ENCODE data around the gene HAVCR1. TPM values are rescaled to one million over a fixed set of nuclear protein-coding genes. Genes with fewer than 3 reads are reported as not detected.
"Not testable (repeated sequence)": the region's sequence is repeated elsewhere in the genome, so short reads cannot be mapped to it uniquely, and the experiment has no call there.

HAVCR1 gene
- polyA plus RNA-seq, 12 donors, result 0.14 to 12.8 (median 0.35) TPM; not detected in 4

DNA sequence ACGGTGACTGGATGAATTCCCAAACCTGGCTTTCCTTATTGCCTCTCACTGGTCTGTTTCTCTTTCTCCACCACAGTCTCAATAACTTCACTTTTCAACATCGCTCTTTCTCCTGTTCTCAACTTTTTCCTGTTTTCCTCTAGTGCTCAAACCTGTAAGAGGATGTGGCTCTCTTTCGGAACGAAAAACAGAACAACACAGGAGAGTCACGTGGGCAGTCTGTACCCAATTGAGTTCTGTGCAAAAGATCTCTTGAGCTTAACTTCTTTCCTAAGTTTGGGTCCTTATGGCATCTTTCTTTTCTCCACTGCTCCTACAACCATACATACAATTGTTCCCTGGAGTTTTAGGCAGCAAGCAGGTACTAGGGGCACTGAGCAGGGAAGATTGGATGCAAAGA, 8.9 kb downstream of the HAVCR1 start:
- DNase-seq, result no peak

DNA sequence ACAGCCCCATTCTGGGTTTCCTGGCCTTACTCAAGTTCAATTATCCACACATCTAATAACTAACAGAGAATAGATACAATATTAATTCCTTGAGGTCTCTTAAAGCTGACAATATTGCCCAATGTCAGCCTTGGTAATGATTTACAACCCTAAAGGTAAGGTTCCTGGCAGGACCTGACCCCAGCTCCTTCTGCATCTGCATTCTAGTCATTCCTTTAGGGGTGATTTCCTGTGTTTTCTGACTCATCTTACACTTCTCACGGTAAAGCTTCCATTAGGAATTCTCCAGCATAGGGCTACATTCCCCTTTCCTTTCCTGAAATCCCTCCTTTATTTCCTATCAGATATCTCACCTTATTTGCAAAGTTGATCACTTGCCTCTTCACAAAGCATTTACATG, 9.3 kb downstream of the HAVCR1 start:
- no peak for DNase-seq

DNA sequence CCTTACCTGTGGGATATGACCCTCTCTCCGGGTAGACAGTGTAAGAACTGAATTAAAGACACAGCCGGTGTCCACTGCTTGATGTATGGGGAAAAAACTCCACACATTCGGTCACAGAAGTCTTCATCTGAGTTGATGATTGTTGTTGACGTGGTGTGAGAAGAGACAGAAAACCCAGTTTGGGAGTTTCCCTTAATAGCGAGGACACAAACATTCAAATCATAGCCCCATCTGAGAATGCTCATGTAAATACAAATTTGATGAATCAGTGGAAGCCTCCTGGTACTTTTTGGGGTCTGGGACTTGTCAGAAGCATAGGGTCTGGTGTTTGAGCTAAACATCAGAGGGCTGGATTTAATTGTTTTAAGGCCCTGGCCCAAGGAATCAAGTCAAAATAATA, 11.0 kb downstream of the HAVCR1 start:
- DNase-seq, result no peak

DNA sequence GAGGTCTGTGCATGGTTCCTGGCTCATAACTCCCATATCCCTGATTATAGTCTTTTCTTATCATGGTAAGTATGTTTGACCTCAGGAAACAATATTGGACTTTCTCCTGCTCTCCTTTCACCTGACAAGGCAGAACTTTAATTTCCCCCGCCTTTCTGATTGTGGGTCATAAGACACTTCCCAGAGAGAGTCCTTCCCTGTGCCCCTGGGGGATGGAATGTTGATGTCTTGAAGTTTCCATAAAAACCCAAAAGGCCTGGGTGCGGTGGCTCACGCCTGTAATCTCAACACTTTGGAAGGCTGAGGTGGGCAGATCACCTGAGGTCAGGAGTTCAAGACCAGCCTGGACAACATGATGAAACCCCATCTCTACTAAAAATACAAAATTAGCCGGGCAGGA, 11.9 kb downstream of the HAVCR1 start:
- DNase-seq, result not testable (repeated sequence)

DNA sequence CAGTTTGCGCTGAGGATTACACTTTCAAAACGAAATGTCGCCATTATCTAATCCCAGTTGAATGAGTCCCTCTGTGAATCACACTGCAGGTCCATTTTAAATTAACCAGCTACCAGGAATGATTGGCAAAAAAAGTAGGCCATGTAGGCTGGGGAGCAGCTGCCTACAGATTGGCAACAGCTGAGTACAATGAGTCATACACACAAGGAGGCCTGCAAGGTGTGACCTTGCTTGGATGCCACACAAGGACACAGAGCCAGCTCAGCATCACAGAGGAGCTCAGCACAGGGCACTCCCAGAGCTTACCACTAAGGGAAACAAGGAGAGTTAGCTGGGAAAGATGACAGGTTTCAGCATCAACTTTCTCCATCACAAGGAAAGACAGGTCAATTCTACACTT, 12.9 kb downstream of the HAVCR1 start:
- DNase-seq, result no peak

DNA sequence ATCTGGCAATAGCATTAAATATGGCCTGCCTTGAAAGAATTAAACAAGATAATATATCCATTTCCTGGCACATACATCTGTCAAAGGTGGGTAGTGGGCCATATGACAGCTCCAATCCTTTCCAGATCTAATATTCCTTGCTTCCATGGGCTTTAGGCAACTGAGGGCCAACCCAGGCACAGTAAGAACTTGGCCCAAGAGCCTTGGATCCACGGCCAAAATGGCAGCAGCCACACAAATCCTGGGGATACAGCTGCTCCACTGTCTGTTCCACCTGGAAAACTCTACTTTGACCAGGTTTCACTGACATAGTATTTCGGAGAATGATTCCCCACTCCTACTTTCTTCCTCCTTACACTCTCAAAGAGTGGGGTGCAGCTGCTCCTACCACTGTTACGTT, 13.3 kb downstream of the HAVCR1 start:
- DNase-seq, result no peak

DNA sequence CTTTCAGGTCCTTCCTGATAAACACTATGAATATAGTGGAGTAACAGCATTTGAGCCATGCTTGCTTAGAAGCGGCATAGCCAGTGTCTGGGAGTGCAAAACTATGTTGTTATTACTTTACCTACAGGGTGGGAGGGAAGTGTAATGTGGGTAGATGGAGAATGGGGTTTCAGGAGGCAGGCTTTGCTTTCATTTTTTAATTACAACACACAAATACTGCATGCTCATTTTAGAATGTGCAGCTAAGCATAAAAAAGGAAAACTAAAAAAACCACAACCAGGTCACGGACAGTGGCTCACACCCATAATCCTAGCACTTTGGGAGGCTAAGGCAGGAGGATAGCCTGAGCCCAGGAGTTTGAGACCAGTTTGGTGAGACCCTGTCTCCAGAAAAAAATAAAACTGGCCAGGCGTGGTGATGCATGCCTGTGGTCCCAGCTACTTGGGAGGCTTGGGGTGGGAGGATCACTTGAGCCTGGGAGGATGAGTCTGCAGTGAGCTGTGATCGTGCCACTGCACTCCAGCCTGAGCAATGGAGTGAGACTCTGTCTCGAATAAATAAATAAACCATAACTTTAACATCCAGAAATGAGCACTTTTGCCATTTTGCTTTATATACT, 20.2 kb downstream of the HAVCR1 start:
- DNase-seq, result no peak

DNA sequence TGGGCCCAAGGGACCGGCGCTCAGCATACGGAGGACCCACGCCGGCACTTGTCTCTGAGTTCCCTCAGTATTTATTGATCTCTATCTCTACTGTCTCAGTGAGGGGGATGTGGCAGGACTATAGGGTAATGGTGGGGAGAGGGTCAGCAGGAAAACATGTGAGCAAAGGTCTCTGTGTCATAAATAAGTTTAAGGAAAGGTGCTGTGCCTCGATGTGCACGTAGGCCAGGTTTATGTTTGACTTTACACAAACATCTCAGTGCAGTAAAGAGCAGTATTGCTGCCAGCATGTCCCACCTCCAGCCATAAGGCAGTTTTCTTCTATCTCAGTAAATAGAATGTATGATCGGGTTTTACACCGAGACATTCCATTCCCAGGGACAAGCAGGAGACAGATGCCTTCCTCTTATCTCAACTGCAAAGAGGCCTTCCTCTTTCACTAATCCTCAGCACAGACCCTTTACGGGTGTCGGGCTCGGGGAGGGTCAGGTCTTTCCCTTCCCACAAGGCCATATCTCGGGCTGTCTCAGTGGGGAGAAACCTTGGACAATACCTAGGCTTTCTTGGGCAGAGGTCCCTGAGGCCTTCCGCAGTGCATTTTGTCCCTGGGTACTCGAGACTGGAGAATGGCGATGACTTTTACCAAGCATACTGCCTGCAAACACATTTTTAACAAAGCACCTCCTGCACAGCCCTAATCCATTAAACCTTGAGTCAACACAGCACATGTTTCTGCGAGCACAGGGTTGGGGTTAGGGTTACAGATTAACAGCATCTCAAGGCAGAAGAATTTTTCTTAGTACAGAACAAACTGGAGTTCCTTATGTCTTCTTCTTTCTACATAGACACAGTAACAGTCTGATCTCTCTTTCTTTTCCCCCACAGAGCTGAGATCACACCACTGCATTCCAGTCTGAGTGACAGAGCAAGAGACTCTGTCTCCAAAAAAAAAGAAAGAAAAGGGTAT, 24.5 kb downstream of the HAVCR1 start:
- not testable (repeated sequence) for DNase-seq

DNA sequence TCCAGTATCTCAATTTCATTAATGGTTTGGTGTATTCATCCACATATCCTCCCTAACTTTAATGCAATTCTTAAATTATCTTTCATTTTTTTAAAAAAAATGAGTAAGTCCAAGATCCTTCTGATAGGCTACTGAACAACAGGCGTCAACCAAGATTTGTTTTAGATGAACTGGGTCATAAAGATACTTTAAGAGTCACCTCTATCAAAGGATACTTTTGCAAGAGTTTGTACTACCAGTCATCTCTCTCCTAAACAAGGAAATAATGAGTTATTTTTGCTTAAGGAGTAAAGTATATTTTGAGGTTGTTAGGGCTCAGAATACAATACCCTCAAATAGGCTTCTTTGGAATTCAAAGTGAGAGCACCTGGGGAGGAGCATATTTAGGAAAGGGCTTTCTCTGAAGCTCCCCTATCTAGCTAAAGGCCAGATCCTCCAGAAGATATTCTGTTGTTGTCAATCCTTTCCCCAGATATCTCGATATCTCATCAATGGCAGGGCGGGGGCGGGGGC, 25.8 kb downstream of the HAVCR1 start:
- no peak for DNase-seq

DNA sequence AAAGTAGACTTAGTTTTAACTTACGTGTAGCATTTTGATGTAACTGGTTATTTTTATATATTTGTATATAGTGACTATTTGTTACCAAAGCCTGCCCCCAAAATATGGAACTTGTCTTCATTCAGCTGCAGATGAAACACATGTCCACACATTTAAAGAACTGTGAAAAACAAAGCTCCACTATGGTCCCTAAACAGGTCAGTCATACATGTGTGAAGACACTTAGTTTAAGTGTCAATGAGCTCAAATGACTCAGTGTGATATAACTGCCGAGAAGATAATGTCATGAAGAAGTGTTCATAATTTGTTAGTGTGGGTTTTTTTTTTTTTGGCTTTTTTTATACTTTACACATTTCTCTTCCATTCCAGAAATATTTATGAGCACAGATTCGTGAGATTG, 28.2 kb downstream of the HAVCR1 start:
- DNase-seq, result no peak

DNA sequence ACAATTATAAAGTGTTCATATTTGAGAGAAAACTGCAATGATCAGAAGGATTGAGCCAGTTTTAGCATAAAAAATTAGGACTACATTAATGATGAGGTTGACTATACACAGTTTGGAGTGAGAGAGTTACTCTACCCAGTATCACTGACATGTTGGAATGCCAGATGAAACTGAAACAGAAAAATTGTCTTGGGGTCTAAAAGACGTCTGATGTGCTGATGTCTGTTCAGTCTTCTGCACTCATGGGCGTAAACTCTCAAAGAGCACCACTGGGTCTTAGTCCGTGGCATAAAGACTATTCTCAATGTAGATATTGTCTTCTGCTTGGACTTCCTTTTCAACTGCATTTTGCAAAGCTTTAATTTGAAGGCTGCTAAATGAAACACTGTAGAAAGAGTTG, 29.5 kb downstream of the HAVCR1 start:
- no peak for DNase-seq

DNA sequence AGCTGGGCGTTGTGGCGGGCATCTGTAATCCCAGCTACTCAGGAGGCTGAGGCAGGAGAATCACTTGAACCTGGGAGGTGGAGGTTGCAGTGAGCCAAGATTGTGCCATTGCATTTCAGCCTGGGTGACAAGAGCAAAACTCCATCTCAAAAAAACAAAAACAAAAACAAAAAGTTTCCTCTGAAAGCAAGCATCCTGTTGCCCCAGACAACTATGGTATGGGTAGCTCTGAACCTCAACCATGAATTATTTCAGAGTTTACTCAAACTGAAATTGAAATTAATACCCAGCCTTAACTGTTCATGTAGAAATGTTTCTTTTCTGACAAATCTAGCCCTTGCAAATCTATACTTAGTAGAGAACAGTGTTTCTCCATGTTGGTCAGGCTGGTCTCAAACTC, 31.3 kb downstream of the HAVCR1 start:
- DNase-seq, result not testable (repeated sequence)

DNA sequence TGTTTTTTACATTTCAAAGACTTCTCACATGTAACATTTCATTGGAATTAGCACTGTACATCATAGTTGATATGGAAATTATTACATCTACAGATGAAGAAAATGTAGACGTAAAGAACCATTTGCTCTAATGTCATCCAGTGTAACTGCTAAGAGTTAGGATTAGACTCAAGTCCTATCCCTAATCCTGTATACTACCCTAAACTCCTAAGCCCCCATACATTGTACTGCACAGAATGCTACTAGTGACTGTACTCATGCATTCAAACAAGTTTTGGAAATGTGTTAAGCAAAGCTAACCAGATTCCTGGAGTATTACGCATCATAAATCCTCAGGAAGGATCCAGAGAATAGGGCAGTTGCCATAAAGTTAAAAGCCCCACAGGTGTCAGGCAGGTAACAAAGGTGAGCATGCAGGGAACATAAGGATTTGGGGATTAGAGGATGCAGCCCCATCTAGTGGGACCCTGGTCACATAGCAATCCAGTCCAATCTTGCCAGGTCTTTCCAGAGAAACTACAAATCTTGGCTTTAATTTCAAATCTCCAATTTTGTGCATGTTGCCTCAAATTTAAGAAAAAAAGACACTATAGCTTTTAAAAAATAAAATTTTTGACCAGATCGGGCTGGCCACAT, 32.0 kb downstream of the HAVCR1 start:
- no peak for DNase-seq

DNA sequence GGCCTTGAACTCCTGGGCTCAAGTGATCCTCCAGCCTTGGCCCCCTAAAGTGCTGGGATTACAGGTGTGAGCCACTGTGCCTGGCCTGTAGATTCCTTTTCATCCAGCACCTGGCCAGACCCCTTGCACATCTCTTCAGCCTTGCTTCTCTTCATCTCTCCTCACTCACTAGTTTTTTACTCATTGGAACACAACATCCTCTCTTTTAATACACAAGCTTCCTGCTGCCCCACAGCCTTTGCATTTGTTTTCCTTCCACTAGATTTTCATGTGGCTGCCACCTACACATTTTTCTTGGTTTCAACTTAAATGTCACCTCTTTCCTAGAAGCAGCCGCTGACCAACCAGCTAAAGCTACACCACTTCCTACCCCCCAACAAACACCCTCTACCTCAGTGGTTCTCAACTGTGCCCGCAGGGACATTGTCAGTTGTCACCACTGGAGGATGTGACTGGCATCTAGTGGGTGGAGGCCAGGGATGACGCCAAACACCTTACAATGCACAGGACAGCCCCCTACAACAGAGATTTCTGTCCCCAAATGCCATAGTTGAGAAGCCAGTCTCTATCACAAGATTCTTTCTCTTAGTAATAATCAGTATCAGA, 33.7 kb downstream of the HAVCR1 start:
- no peak for DNase-seq

DNA sequence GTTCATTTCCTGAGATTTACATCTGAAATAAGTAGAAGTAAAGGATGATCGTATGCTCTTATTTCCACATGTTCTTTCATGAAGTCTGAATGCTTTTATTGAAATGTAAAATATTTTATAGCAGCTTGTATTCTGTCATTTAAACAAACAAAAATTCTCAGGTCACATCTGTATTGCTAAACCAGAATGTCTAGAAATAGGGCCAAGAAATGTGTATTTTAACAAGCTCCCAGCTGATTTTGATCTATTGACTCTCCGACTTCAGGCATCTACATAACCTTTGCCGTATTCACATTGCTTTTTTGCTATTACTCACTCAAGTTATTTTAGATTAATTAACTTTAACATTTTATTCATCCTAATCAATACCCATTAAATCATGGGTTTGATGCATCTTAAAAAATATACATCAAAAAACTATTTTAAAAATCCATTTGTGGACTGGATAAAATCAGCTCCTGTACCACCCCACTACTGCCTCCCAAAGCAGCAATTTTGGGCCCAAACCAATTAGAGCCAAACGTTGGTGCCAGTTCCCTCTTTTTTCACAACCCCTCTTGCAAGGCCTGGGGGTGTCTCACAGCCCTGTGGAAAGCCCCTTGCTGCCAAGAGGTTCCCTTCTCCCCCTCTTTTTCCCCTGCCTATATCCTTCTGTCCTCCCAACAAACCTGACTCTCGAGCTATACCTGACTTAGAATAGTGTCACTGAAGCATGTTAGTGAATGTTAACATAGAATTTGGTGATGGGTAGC, 34.5 kb downstream of the HAVCR1 start:
- DNase-seq, result no peak

DNA sequence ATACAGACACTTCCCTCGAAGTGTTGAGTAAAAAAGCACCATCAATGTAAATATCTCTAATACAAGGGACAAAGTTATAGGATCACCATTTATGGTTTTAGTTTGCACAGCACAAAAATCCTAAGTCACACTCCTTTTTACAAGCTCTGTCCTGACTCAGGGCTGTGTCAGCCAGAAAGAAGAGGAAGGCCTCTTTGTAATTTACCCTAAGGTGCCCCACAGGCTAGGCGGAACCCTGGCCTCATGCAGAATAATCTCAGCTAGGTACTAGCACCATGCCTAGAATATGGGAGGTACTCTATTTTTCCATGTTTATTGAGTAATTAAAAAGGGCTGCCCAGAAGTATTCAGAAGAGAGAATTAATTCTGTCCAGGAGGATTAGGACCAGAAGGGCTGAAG, 36.9 kb downstream of the HAVCR1 start:
- DNase-seq, result no peak

DNA sequence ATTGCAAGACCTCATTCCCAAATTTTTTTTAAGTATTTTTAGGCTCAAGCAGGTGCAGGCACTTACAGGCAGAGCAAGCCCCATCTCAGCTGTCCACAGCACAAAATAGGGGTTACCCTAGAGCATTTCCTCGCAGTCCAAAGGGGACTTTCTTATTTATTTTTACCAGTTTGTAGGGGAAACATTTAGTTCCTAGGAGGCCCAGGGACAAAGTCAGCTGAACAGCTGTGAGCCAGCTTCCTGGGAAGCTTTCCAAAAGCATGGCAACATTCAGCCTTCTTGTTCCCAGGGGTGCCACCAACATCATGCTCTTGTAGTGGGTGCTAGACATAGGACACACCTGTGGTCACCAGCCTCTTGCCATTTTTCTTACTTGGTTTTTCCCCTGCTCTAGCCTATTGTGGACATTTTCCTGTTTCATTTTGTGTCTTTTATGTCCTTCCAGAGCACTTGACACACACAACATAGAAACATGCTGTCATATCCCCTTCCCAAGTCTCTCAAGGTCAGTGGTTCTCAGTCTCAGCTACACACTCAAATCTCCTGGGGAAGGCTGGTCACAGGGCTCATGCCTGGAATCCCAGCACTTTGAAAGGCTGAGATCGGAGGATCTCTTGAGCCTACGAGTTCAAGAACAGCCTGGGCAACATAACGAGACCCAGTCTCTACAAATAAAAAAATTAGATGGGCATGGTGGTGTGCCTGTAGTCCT, 38.2 kb downstream of the HAVCR1 start:
- no peak for DNase-seq

DNA sequence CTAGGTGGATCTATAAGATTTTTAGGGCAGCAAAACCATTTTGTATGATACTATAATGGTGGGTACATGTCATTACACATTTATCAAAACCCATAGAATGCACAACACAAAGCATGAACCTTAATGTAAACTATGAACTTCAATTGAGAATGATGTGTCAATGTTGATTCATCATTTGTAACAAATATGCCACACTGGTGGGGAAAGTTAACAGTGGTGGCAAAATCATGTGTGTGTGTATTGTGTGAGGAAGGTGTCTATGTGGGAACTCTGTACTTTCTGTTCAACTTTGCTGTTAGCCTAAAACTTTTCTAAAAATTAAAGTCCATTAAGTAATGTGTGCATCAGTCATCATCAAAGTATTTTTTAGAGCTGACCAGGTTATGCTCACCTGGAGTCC, 38.9 kb downstream of the HAVCR1 start:
- no peak for DNase-seq

DNA sequence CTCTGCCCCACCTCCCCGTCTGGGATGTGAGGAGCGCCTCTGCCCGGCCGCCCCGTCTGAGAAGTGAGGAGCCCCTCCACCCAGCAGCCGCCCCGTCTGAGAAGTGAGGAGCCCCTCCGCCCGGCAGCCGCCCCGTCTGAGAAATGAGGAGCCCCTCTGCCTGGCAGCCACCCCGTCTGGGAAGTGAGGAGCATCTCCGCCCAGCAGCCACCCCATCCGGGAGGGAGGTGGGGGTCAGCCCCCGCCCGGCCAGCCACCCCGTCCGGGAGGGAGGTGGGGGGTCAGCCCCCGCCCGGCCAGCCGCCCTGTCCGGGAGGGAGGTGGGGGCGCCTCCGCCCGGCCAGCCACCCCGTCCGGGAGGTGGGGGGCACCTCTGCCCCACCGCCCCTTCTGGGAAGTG, 44.8 kb downstream of the HAVCR1 start:
- DNase-seq, result not testable (repeated sequence)

DNA sequence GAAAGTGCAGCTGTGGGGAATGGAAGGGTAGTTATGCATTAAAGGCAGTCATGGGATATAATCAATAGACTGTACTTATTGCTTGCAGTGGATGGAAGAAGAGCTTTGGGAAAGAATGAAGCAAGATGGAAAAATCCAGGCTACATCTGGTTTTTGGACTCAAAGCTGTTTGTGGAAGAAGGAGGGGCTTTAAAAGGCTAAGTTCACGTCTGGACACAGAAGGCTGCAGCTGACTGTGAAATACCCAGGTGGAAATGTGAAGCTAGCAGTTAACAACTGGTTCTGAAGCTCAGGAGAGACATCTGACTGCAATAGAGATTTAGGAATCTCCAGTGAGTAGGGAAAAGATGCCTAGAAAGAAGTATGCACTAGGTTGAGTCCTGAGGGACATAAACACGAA, 52.7 kb downstream of the HAVCR1 start:
- DNase-seq, result no peak

Measured in muscle of arm (tissue), 12 donors.